Caco-2 (cell line): ENCODE measurements around the gene ZFR2. TPM values are rescaled to one million over a fixed set of nuclear protein-coding genes. Genes with fewer than 3 reads are reported as not detected.

Source experiments
- BruUV-seq: library from RNA; stranded (reverse); fragments of 400-500 nt; replicated peaks from 2 replicates; lab custom pipeline; 2021; lab: Mats Ljungman, UMichigan
- CTCF ChIA-PET: fragments of 300-600 bp; sonication (Branson Sonifier 250); formaldehyde crosslinking; loops from one replicate; lab custom pipeline; 2022; ENCODE audit warnings: antibody characterized with exemption; lab: Charles Lee
- POLR2A ChIA-PET: fragments of 300-600 bp; sonication (Branson Sonifier 250); formaldehyde crosslinking; loops from one replicate; lab custom pipeline; 2022; ENCODE audit warnings: antibody characterized with exemption; lab: Charles Lee
- DNase-seq, 2 experiments: peaks; one replicate each; pipeline versions ENCODE4 v3.0.0 to v3.0.0-alpha.2; 2020 to 2022
- H3K27me3 ChIP-seq: replicated peaks from 2 replicates; pipeline ENCODE4 v1.6.0; 2011; ENCODE audit warnings: low read length; ENCODE audit not compliant: control insufficient read depth, insufficient read depth
- H3K36me3 ChIP-seq: 2 replicates; pipeline ENCODE4 v1.5.1; 2011; ENCODE audit warnings: low read length; ENCODE audit not compliant: control insufficient read depth, insufficient read depth
- H3K4me1 ChIP-seq: fragments of 250-450 bp; sonication (Bioruptor Pico); 2 replicates; pipeline ENCODE4 v1.5.1; 2020; ENCODE audit warnings: mild to moderate bottlenecking
- H3K4me3 ChIP-seq: 2 replicates; pipeline ENCODE4 v1.5.1; 2011; ENCODE audit warnings: low read depth, mild to moderate bottlenecking, control low read depth, low read length
- H3K9me3 ChIP-seq: fragments of 250-450 bp; sonication (Bioruptor Pico); 2 replicates; pipeline ENCODE4 v1.5.1; 2020; ENCODE audit warnings: mild to moderate bottlenecking, moderate library complexity
- H3K27ac Mint-ChIP-seq: one replicate; pipeline ENCODE4 v1.8.0; 2022; ENCODE audit warnings: mixed read lengths; ENCODE audit not compliant: unreplicated experiment
- H3K27me3 Mint-ChIP-seq: one replicate; pipeline ENCODE4 v1.8.0; 2022; ENCODE audit warnings: mixed read lengths; ENCODE audit not compliant: insufficient read depth, unreplicated experiment
- H3K36me3 Mint-ChIP-seq: one replicate; pipeline ENCODE4 v1.8.0; 2022; ENCODE audit warnings: mild to moderate bottlenecking, mixed read lengths; ENCODE audit not compliant: insufficient read depth, unreplicated experiment
- H3K4me1 Mint-ChIP-seq: one replicate; pipeline ENCODE4 v1.8.0; 2022; ENCODE audit warnings: low read depth, mixed read lengths; ENCODE audit not compliant: unreplicated experiment
- H3K4me3 Mint-ChIP-seq: one replicate; pipeline ENCODE4 v1.8.0; 2022; ENCODE audit warnings: mild to moderate bottlenecking, moderate library complexity, mixed read lengths; ENCODE audit not compliant: unreplicated experiment
- H3K9me3 Mint-ChIP-seq: one replicate; pipeline ENCODE4 v1.8.0; 2022; ENCODE audit warnings: mixed read lengths; ENCODE audit not compliant: unreplicated experiment
- intact Hi-C: fragments of 100-400 bp; cut with micrococcal nuclease; formaldehyde crosslinking; loops from one replicate; pipeline ENCODE4 v1.10.0; 2022; ENCODE audit not compliant: unreplicated experiment
- total RNA-seq: library from RNA; stranded (reverse); gene quantifications from 2 replicates; pipeline ENCODE4 v1.2.3, GENCODE V29; 2022
- TF ChIP-seq, protein P1 (sequence below), 2 experiments: fragments of 200-600 bp in 1 of 2; IDR thresholded peaks; 1 replicate in 1 of 2; 2 replicates in 1 of 2; pipeline versions ENCODE4 v1.5.1 to v1.8.0; 2011 to 2022; ENCODE audit warnings: antibody characterized with exemption in 1 of 2, control low read depth in 1 of 2, inconsistent platforms in 1 of 2, low read depth in 1 of 2, low read length in 1 of 2, mild to moderate bottlenecking in 1 of 2, moderate library complexity in 1 of 2; ENCODE audit not compliant: insufficient read depth in 1 of 2, severe bottlenecking in 1 of 2, unreplicated experiment in 1 of 2

The ZFR2 gene
- total RNA-seq, 1 experiment from 2014 or later: not detected

- H3K4me3 Mint-ChIP-seq: no peak overlapping the region
- H3K4me1 Mint-ChIP-seq: no peaks in the 10 kb centered on the region
- H3K9me3 Mint-ChIP-seq: no peaks in the 10 kb centered on the region
- intact Hi-C loops: no loop called here
- no peak for DNase-seq
- Histone ChIP-seq H3K4me3 (no peak overlapping the region), H3K36me3 (no peaks in the 10 kb centered on the region), H3K27me3 (no peaks in the 10 kb centered on the region), H3K4me1 (no peaks in the 10 kb centered on the region), H3K9me3 (no peaks in the 10 kb centered on the region)
- POLR2A ChIA-PET: no interaction called here
- TF ChIP-seq, protein P1, sequence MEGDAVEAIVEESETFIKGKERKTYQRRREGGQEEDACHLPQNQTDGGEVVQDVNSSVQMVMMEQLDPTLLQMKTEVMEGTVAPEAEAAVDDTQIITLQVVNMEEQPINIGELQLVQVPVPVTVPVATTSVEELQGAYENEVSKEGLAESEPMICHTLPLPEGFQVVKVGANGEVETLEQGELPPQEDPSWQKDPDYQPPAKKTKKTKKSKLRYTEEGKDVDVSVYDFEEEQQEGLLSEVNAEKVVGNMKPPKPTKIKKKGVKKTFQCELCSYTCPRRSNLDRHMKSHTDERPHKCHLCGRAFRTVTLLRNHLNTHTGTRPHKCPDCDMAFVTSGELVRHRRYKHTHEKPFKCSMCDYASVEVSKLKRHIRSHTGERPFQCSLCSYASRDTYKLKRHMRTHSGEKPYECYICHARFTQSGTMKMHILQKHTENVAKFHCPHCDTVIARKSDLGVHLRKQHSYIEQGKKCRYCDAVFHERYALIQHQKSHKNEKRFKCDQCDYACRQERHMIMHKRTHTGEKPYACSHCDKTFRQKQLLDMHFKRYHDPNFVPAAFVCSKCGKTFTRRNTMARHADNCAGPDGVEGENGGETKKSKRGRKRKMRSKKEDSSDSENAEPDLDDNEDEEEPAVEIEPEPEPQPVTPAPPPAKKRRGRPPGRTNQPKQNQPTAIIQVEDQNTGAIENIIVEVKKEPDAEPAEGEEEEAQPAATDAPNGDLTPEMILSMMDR (IDR thresholded peaks at IDR 0.05; ENCODE audit: insufficient read depth in 1 of 2, low read depth in 1 of 2, low read length in 1 of 2, severe bottlenecking in 1 of 2, unreplicated experiment in 1 of 2): no peak
- H3K27ac Mint-ChIP-seq: no peak overlapping the region
- H3K36me3 Mint-ChIP-seq: no peaks in the 10 kb centered on the region
- no TSS peak for BruUV-seq
- CTCF ChIA-PET: interaction anchor here (0.6 kb wide), 1 partner anchor 54 kb away, joined by 6 read pairs; no protein-coding TSS in a partner anchor
- H3K27me3 Mint-ChIP-seq: no peaks in the 10 kb centered on the region
Measured at GRCh38 chr19:3774621-3775373, 94.0 kb downstream of the ZFR2 start.

GRCh38 chr19:3773814-3774515, 94.9 kb downstream of the ZFR2 start:
- H3K9me3 ChIP-seq: no peaks in the 10 kb centered on the region
- DNase-seq: no peak
- no TSS peak for BruUV-seq
- CTCF ChIA-PET: interaction anchor here (0.6 kb wide), 1 partner anchor 55 kb away, joined by 6 read pairs; no protein-coding TSS in a partner anchor
- H3K27me3 ChIP-seq: no peaks in the 10 kb centered on the region
- Mint-ChIP-seq H3K27ac (no peak overlapping the region), H3K36me3 (no peaks in the 10 kb centered on the region), H3K27me3 (no peaks in the 10 kb centered on the region), H3K9me3 (no peaks in the 10 kb centered on the region), H3K4me3 (no peak overlapping the region), H3K4me1 (no peaks in the 10 kb centered on the region)
- no peak overlapping the region for H3K4me3 ChIP-seq
- H3K4me1 ChIP-seq: no peaks in the 10 kb centered on the region
- POLR2A ChIA-PET: no interaction called here
- H3K36me3 ChIP-seq: no peaks in the 10 kb centered on the region
- TF ChIP-seq, protein P1 (IDR thresholded peaks at IDR 0.05; ENCODE audit: insufficient read depth in 1 of 2, low read depth in 1 of 2, low read length in 1 of 2, severe bottlenecking in 1 of 2, unreplicated experiment in 1 of 2): no peak
- intact Hi-C loops: no loop called here

- intact Hi-C loops: no loop called here
- POLR2A ChIA-PET: no interaction called here
- Mint-ChIP-seq H3K9me3 (no peaks in the 10 kb centered on the region), H3K27ac (no peak within 1 kb of the TSS), H3K36me3 (no peaks in the 10 kb centered on the region), H3K4me3 (no peak within 1 kb of the TSS), H3K27me3 (no peaks in the 10 kb centered on the region), H3K4me1 (no peaks in the 10 kb centered on the region)
- TF ChIP-seq, protein P1 (IDR thresholded peaks at IDR 0.05; ENCODE audit: insufficient read depth in 1 of 2, low read depth in 1 of 2, low read length in 1 of 2, severe bottlenecking in 1 of 2, unreplicated experiment in 1 of 2): no peak
- CTCF ChIA-PET: no interaction called here
- DNase-seq: no peak
- no TSS peak for BruUV-seq
- no peaks in the 10 kb centered on the region for H3K9me3 ChIP-seq
- no peak within 1 kb of the TSS for H3K4me3 ChIP-seq
- no peaks in the 10 kb centered on the region for H3K4me1 ChIP-seq
- no peaks in the 10 kb centered on the region for H3K27me3 ChIP-seq
- no peaks in the 10 kb centered on the region for H3K36me3 ChIP-seq
Measured at GRCh38 chr19:3771906-3772455, 96.9 kb downstream of the ZFR2 start, which contains the start of gene RAX2. Gene RAX2, minus strand, starts transcription at chr19:3772228. Its CDS starts 486 bp downstream, at chr19:3771742.
